HEK293 (cell line): ENCODE results near the gene S100A6.

Source experiments
- AEBP2 ChIP-seq: fragments of 450-650 bp; formaldehyde crosslinking; IDR thresholded peaks from 2 replicates; pipeline ENCODE4 v1.5.1; 2016; ENCODE audit warnings: missing biosample characterization, missing genetic modification characterization, borderline replicate concordance
- BCL6B ChIP-seq: fragments of 450-650 bp; formaldehyde crosslinking; IDR thresholded peaks from 2 replicates; pipeline ENCODE4 v1.5.1; 2017; ENCODE audit warnings: missing biosample characterization, missing genetic modification characterization
- GLIS1 ChIP-seq: fragments of 450-650 bp; formaldehyde crosslinking; IDR thresholded peaks from 2 replicates; pipeline ENCODE4 v1.5.1; 2016; ENCODE audit warnings: missing biosample characterization, missing genetic modification characterization
- PRDM10 ChIP-seq: fragments of 450-650 bp; formaldehyde crosslinking; IDR thresholded peaks from 2 replicates; pipeline ENCODE4 v1.5.1; 2016; ENCODE audit warnings: missing biosample characterization, missing genetic modification characterization
- PRDM6 ChIP-seq: fragments of 450-650 bp; formaldehyde crosslinking; IDR thresholded peaks from 2 replicates; pipeline ENCODE4 v1.5.1; 2017; ENCODE audit warnings: missing biosample characterization, missing genetic modification characterization
- ZBTB17 ChIP-seq: fragments of 450-650 bp; formaldehyde crosslinking; IDR thresholded peaks from 2 replicates; pipeline ENCODE4 v1.5.1; 2016; ENCODE audit warnings: missing biosample characterization, missing genetic modification characterization
- ZBTB44 ChIP-seq: fragments of 450-650 bp; IDR thresholded peaks from 2 replicates; pipeline ENCODE4 v1.5.1; 2018; ENCODE audit warnings: missing biosample characterization, mild to moderate bottlenecking, missing genetic modification characterization
- ZBTB48 ChIP-seq: fragments of 450-650 bp; formaldehyde crosslinking; IDR thresholded peaks from 2 replicates; pipeline ENCODE4 v1.5.1; 2016; ENCODE audit warnings: missing biosample characterization, missing genetic modification characterization
- ZNF132 ChIP-seq: fragments of 450-650 bp; formaldehyde crosslinking; IDR thresholded peaks from 2 replicates; pipeline ENCODE4 v1.5.1; 2017; ENCODE audit warnings: missing biosample characterization, missing genetic modification characterization, borderline replicate concordance
- ZNF239 ChIP-seq: fragments of 450-650 bp; formaldehyde crosslinking; IDR thresholded peaks from 2 replicates; pipeline ENCODE4 v1.5.1; 2016; ENCODE audit warnings: missing biosample characterization, missing genetic modification characterization
- ZNF311 ChIP-seq: fragments of 450-650 bp; formaldehyde crosslinking; IDR thresholded peaks from 2 replicates; pipeline ENCODE4 v1.5.1; 2017; ENCODE audit warnings: missing biosample characterization, missing genetic modification characterization, borderline replicate concordance
- ZNF449 ChIP-seq: fragments of 450-650 bp; formaldehyde crosslinking; IDR thresholded peaks from 2 replicates; pipeline ENCODE4 v1.5.1; 2017; ENCODE audit warnings: missing biosample characterization, mild to moderate bottlenecking, missing genetic modification characterization, moderate library complexity
- ZNF518A ChIP-seq: fragments of 450-650 bp; formaldehyde crosslinking; conservative IDR thresholded peaks from 2 replicates; pipeline ENCODE4 v1.5.1; 2016; ENCODE audit warnings: low read depth, missing biosample characterization, missing genetic modification characterization
- ZNF621 ChIP-seq: fragments of 450-650 bp; formaldehyde crosslinking; IDR thresholded peaks from 2 replicates; pipeline ENCODE4 v1.5.1; 2017; ENCODE audit warnings: missing biosample characterization, missing genetic modification characterization
- ZNF701 ChIP-seq: fragments of 450-650 bp; formaldehyde crosslinking; IDR thresholded peaks from 2 replicates; pipeline ENCODE4 v1.5.1; 2016; ENCODE audit warnings: missing biosample characterization, missing genetic modification characterization
- ZNF707 ChIP-seq: fragments of 450-650 bp; formaldehyde crosslinking; IDR thresholded peaks from 2 replicates; pipeline ENCODE4 v1.5.1; 2016; ENCODE audit warnings: missing biosample characterization, missing genetic modification characterization
- ZNF747 ChIP-seq: fragments of 450-650 bp; formaldehyde crosslinking; IDR thresholded peaks from 2 replicates; pipeline ENCODE4 v1.5.1; 2016; ENCODE audit warnings: missing biosample characterization, missing genetic modification characterization
- ZNF768 ChIP-seq: fragments of 450-650 bp; formaldehyde crosslinking; IDR thresholded peaks from 2 replicates; pipeline ENCODE4 v1.5.1; 2018; ENCODE audit warnings: missing biosample characterization, mild to moderate bottlenecking, missing genetic modification characterization
- ZNF777 ChIP-seq: fragments of 450-650 bp; formaldehyde crosslinking; IDR thresholded peaks from 2 replicates; pipeline ENCODE4 v1.5.1; 2017; ENCODE audit warnings: missing biosample characterization, missing genetic modification characterization, borderline replicate concordance
- ZSCAN4 ChIP-seq: fragments of 450-650 bp; formaldehyde crosslinking; IDR thresholded peaks from 2 replicates; pipeline ENCODE4 v1.5.1; 2017; ENCODE audit warnings: missing biosample characterization, missing genetic modification characterization

S100A6 gene

GRCh38 chr1:153565529-153566374 lies 30.0 kb upstream of the S100A6 start, which contains the start of gene S100A2 (continued):
- TF ChIP-seq ZNF449 (tag by site-specific recombination): no peak
- TF ChIP-seq ZNF777: no peak
- TF ChIP-seq ZNF132 (tag by site-specific recombination): no peak
- TF ChIP-seq ZNF768 (tag by site-specific recombination): no peak
- no peak for TF ChIP-seq ZNF311 (tag by site-specific recombination)
- TF ChIP-seq ZBTB17 (tag by site-specific recombination): no peak
- TF ChIP-seq ZNF747 (tag by site-specific recombination): no peak
- TF ChIP-seq ZNF621 (tag by site-specific recombination): no peak
- TF ChIP-seq ZNF701 (tag by site-specific recombination): no peak
- no peak for TF ChIP-seq ZNF518A (tag by site-specific recombination)
- TF ChIP-seq ZBTB44 (tag by site-specific recombination): no peak
- no peak for TF ChIP-seq ZNF707
- no peak for TF ChIP-seq AEBP2 (tag by site-specific recombination)
- no peak for TF ChIP-seq ZNF239 (tag by site-specific recombination)
- TF ChIP-seq GLIS1 (tag by site-specific recombination): peak; percentile 25
- TF ChIP-seq ZSCAN4: peak; percentile 45; the same call in 1 of the 2 replicates
- TF ChIP-seq PRDM6 (tag by site-specific recombination): no peak
- no peak for TF ChIP-seq BCL6B (tag by site-specific recombination)
- no peak for TF ChIP-seq PRDM10
- peak; percentile 57; the same call in 1 of the 2 replicates for TF ChIP-seq ZBTB48
